ENCODE results near the gene UBE2F.

Gene UBE2F

GRCh38 chr2:237966565-237967462 is at the start of gene UBE2F:
UBE2F (plus strand) TSS chr2:237967014; CDS start chr2:237973108, 6,094 bp downstream.
- peak; percentile 97 for DNase-seq

GRCh38 chr2:237917696-237918374 is 49.0 kb upstream of the UBE2F start:
- no peak for DNase-seq

GRCh38 chr2:237919593-237919992 is 47.2 kb upstream of the UBE2F start:
- no peak for DNase-seq

GRCh38 chr2:237920673-237921072 is 46.1 kb upstream of the UBE2F start:
- no peak for DNase-seq

GRCh38 chr2:237921967-237922492 is 44.8 kb upstream of the UBE2F start:
- DNase-seq: no peak

- DNase-seq: no peak
Observed at GRCh38 chr2:237922641-237923361, 44.0 kb upstream of the UBE2F start.

GRCh38 chr2:237923481-237924163 is 43.2 kb upstream of the UBE2F start:
- DNase-seq: peak; percentile 17

GRCh38 chr2:237924164-237924534 is 42.7 kb upstream of the UBE2F start:
- no peak for DNase-seq

GRCh38 chr2:237927135-237927534 is 39.7 kb upstream of the UBE2F start:
- DNase-seq: no peak

- DNase-seq: no peak
Observed at GRCh38 chr2:237927986-237928385, 38.8 kb upstream of the UBE2F start.

- no peak for DNase-seq
Observed at GRCh38 chr2:237929979-237930378, 36.8 kb upstream of the UBE2F start.

GRCh38 chr2:237931205-237931721 is 35.6 kb upstream of the UBE2F start:
- DNase-seq: no peak

- DNase-seq: no peak
Observed at GRCh38 chr2:237932731-237933131, 34.1 kb upstream of the UBE2F start.

GRCh38 chr2:237934186-237934585 is 32.6 kb upstream of the UBE2F start:
- no peak for DNase-seq

GRCh38 chr2:237935740-237936452 is 30.9 kb upstream of the UBE2F start:
- no peak for DNase-seq

GRCh38 chr2:237939251-237939650 is 27.6 kb upstream of the UBE2F start:
- peak; percentile 70 for DNase-seq

GRCh38 chr2:237940828-237941227 is 26.0 kb upstream of the UBE2F start:
- no peak for DNase-seq

- no peak for DNase-seq
Observed at GRCh38 chr2:237941239-237941638, 25.6 kb upstream of the UBE2F start.

GRCh38 chr2:237942513-237942899 is 24.3 kb upstream of the UBE2F start:
- no peak for DNase-seq

- DNase-seq: no peak
Observed at GRCh38 chr2:237943395-237944094, 23.3 kb upstream of the UBE2F start.

- no peak for DNase-seq
Observed at GRCh38 chr2:237944302-237944701, 22.5 kb upstream of the UBE2F start.
